GM18861 (cell line): Measurements from ENCODE around the gene CALR.
"Not testable (repeated sequence)": the region's sequence is repeated elsewhere in the genome, so short reads cannot be mapped to it uniquely, and the experiment has no call there.

Source experiments
- ATAC-seq: cut with Tn5 transposase; IDR thresholded peaks from one replicate; pipeline ENCODE4 v1.9.1; 2021; ENCODE audit not compliant: unreplicated experiment

The CALR gene

DNA sequence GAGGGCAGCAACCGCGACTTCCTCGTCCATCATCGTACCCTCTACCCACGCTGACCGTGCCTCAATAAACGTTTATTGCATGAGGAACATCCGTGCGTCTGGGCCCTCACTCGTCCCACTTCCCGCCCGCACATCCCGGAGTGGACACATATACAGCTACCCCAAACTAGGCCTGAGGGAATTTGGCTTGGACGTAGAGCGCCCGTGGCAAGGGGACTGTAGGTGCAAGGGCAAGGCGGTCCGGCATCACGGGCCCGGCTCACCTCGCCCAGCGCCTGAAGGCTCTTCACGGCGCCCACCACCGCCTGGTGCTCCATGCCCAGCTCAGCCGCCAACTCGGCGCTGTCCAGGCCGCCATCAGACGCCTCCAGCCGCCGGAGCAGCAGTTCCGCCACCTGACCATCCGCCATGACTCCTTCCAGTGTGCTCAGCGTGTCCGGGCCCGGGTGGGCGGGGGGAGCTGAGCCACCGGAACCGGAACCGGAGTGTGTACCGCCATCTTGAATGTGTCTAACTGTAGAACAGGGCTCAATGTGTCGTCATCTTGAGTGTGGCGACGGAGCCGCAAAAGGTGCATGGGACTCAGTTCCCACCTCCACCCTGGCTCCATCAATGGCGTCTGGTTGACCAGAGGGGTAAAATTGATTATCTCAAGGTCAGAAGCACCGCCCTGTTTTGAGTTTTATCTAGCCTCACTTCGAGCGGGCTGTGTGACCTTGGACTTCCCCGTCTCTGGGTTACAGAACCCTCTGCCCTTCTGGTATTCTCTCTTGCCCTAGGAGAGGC is 4.9 kb upstream of the CALR start, which contains the start of gene FARSA:
Gene FARSA, minus strand, starts transcription at position 425 of the 786 bp plus-strand sequence. Its CDS starts 15 bp downstream, at position 410.
- peak; percentile 34 for ATAC-seq

GRCh38 chr19:12935071-12935470 is 3.3 kb upstream of the CALR start:
- ATAC-seq: no peak

GRCh38 chr19:12936582-12936981 is 1.8 kb upstream of the CALR start:
- no peak for ATAC-seq

- no peak for ATAC-seq
Observed at GRCh38 chr19:12937093-12937926, 1.1 kb upstream of the CALR start.

- no peak for ATAC-seq
Observed at GRCh38 chr19:12938779-12939601, 581 bp downstream of the CALR start.

GRCh38 chr19:12939975-12940423 is 1.6 kb downstream of the CALR start:
- no peak for ATAC-seq

GRCh38 chr19:12940897-12941296 is 2.5 kb downstream of the CALR start:
- ATAC-seq: no peak

GRCh38 chr19:12943437-12944044 is 5.1 kb downstream of the CALR start:
- no peak for ATAC-seq

DNA sequence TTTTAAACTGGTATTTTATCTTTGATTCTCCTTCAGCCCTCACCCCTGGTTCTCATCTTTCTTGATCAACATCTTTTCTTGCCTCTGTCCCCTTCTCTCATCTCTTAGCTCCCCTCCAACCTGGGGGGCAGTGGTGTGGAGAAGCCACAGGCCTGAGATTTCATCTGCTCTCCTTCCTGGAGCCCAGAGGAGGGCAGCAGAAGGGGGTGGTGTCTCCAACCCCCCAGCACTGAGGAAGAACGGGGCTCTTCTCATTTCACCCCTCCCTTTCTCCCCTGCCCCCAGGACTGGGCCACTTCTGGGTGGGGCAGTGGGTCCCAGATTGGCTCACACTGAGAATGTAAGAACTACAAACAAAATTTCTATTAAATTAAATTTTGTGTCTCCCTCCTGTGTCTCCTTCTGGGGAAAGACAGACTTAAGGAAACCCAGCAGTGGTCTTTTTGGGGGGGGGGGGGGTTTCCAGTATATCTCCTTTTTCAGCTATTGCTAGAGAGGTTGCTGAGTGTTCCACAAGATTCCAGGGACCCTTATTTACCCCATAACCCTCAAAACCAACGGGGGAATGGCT is 5.8 kb downstream of the CALR start:
- no peak for ATAC-seq

DNA sequence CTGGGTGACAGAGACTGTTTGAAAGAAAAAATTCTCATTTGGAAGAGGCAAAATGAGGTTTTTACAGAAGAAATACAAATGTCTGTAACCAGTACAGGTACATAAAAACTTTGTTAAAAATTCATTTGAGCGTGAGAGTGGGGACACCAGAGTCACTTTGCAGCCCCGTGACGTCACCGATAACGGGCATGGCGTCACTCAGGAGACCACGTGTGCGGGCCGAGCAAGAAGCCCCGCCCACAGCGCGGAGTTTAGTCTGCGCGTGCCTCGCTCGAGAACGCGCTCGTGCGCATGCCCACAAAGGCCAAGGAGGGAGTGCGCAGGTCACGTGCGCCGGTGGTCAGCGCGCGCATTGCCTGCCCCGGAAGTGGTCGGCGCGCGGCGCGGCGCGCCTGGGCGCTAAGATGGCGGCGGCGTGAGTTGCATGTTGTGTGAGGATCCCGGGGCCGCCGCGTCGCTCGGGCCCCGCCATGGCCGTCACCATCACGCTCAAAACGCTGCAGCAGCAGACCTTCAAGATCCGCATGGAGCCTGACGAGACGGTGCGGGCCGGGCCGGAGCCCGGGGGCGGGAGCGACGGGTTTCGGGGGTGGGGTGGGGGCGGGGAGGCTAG is 7.2 kb downstream of the CALR start, which contains the start of gene RAD23A:
Gene RAD23A, plus strand, starts transcription at position 384 of the 613 bp plus-strand sequence. Its CDS starts 87 bp downstream, at position 471.
- ATAC-seq: peak; percentile 70

- ATAC-seq: peak; percentile 11
Observed at GRCh38 chr19:12946092-12946721, 7.8 kb downstream of the CALR start.

DNA sequence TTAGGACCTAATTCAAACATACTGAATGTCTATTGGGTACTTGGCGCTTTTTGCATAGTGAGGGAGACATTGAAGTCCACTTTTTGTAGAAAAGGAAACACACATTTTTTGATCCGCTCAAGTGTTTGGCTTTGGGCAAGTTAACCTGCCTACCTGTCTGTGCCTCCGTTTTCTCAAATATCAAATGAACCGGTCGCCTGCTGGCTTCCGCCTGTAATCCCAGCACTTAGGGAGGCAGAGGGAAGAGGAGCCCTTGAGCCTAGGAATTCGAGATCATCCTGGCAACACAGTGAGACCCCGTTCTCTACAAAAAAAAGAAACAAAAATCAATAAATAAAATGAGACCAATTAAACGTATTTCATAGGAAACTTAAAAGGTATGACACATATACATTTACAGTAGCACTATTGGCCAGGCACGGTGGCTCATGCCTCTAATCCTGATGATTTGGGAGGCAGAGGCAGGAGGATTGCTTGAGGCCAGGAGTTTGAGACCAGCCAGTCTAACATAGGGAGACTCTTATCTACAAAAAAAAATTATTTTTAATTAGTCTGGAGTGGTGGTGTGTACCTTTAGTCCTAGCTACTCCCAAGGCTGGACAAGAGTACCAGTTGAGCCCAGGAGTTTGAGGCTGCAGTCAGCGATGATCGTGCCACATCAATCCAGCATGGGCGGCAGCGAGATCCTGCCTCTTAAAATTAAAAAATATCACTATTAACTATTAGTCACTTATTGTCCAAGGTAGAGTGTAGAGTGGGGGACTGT is 8.5 kb downstream of the CALR start:
- ATAC-seq: no peak

GRCh38 chr19:12947702-12948611 is 9.5 kb downstream of the CALR start:
- ATAC-seq: no peak

GRCh38 chr19:12948612-12949362 is 10.4 kb downstream of the CALR start:
- no peak for ATAC-seq

GRCh38 chr19:12949363-12950283 is 11.2 kb downstream of the CALR start:
- no peak for ATAC-seq

GRCh38 chr19:12952050-12952449 is 13.6 kb downstream of the CALR start:
- ATAC-seq: not testable (repeated sequence)
